Measurements from ENCODE around the gene CCDC33.

The CCDC33 gene

DNA sequence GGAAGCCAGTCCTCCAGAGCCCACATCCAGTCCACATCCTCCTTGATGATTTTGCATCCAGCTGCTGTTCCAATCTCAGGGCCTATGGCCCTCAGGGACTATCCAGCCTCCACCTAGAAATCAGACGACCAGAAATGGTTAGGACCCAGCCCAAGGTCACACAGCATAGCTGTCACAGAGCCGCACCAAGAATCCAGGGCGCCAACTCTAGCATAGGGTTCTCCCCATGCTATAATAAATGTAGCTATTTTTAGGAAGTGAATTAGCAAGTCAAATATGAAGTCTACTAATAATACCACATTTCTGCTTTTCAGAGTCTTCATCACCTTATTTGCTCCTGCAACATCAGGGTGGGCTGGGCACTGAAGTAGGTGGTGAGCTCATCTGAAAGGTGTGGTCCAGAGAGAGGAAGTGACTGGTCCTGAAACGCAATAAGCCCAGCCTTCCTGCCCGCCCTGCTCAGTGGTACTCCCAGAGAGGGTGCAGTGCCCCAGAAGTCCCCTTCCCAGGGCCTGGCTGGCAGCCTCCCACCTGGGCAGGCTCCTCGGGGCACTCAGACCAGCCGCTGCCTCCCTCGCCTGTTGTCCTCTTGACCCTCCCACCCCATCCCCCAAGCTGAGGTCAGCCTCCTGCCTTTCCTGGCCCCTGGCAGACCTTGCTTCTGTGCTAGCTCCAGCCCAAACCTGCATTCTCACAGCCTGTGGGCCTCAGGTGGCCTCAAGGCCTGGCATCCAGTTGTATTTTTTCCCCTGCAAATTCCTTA, 148.9 kb downstream of the CCDC33 start:
- no peak for DNase-seq

GRCh38 chr15:74385733-74386132, 149.6 kb downstream of the CCDC33 start:
- no peak for DNase-seq
